ENCODE measurements around the gene CBX8.

CBX8 gene

DNA sequence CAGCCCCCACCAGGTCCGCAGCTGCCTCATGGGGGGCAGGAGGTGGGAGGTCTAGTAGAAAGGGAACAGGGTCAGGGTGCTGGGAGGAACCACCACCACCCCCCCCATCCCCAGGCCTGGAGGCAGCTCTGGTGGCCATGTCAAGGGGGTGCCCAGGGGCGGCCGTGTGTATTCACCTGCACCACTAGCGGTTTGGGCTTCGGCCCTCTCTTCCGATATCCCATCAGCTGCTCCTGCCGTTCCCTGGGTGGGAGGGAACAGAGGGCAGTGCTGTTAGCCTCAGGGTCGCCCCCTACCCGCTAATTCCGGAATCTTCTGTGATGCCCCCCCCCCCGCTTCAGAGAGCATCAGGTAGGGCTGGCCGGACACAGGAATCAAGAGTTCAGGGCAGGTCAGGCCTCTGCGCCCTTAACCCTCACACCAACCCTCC, 38.6 kb upstream of the CBX8 start:
- DNase-seq (ENCODE audit: low spot score), result no peak

DNA sequence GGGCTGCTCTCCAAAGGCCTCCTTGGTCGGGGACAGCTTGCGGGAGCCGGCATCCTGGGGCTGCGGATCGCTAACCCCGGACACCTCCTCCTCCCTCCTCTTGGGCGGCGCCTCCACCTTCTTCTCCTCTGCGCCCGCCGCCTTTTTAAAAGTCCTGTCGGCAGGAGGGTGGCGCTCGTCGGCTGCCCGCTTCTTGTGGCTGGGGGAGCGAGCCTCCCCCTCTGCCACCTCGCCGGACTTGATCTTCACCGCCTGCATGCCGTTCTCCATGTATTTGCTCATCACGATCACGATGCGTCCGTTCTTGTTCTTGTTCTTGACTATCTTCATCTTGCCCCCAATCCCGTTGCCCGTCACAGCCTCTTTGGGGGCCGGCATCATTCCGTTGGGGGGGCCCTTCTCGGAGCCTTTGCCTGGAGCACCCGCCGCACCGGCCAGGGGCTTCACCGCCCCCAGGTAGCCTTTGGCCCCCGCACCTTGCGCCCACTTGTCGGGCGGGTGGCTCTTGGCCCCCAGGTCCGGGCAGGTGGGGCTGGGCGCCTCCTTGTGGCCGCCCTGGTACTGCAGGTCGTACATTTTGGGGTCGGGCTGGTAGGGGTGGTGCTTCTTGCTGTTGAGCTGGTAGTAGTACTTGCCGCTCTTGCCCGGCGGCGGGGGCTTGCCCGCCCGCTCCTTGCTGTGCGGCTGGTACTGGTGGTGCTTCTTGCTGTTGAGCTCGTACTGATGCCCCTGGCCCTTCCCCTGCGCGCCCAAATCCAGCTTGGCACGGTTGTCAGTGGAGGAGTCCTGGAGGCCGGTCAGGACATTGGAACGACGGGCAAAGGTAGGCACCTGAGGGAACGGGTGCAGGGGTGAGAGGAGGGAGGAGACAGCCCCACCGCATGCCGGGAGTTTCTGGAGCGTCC, 37.9 kb upstream of the CBX8 start:
- DNase-seq (ENCODE audit: low spot score), result no peak

DNA sequence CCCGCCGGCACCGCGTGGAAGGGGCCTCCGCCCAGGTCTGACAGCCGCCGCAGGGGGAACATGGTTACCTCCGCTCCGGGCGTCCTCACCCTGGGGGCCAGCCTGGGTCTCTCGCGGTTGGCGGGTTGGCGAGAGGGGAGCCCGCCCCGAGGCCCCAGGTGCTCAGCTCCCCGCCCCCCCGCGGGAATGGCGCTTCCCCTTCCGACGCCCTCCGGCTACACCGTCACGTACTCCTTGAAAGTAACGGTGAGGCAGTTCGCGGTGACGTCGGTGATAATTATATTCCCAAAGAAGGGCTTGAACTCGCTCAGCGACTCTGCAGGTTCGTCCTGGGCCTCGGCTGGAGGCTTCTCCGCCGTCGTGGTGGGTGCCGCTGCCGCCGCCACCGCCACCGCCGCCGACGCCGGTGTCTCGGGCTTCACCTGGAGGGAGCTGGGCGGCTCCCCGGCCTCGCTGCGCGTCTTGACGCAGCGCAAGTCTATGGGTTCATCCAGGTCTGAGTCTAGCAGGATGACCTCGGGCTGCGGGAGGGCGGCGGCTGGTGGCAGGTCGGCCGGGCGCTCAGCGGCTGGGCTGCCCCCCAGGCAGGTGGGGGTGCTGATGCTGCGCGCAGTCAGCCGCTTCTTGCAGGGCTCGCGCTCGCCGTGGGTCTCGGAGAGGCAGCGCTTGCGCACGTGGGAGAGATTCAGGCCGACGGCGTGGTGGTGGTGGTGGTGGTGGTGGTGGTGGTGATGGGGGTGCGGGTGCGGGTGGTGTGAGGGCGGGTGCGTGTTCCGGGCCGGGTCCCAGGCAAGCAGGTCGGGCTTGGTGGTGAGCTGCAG, 37.1 kb upstream of the CBX8 start:
- DNase-seq (ENCODE audit: low spot score), result no peak

- DNase-seq (ENCODE audit: low spot score), result no peak
Measured at GRCh38 chr17:79833110-79833450, 36.2 kb upstream of the CBX8 start.

- peak; percentile 75 for DNase-seq (ENCODE audit: low spot score)
Measured at GRCh38 chr17:79832218-79833109, 35.6 kb upstream of the CBX8 start.

- DNase-seq (ENCODE audit: low spot score), result peak; percentile 51
Measured at GRCh38 chr17:79831265-79832217, 34.7 kb upstream of the CBX8 start.

GRCh38 chr17:79830763-79831264, 33.9 kb upstream of the CBX8 start:
- peak; percentile 59 for DNase-seq (ENCODE audit: low spot score)

DNA sequence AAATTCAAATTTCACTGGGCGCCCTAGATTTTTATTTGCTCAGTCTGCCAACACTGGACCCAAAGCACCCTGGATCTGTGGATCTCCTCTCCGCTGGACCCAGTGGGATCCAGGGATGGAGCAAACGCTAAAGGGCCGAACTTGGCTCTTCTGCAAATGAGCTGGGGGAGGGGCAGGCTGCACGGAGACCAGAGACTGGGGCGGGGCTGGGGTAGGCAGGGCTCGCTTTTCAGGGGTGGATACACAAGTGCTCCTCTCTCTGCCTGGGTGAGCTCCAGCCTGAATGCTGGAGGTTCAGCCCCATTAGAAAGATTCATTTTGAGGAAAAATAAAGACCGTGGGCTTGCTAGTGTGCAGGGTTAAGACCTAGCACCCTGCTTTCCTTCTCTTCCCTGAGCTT, 33.4 kb upstream of the CBX8 start:
- DNase-seq (ENCODE audit: low spot score), result no peak

DNA sequence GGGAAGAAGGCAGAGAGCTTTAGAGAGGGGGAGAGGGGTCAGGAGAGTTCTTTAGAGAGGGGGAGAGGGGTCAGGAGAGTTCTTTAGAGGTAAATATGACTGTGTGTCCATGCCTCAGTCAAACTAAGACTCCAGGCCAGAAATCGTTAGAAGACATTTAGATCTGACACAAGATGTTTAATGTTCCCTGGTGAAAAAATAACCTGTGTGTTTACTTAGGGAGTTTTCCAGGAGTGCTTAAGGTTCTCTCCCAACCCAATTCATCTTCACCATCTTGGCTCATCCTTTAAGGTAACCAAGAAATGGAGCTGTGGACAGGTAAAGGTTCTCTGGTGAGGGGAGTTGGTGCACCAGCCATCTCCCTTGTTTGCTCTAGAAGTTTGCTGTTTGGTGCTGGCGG, 32.6 kb upstream of the CBX8 start:
- no peak for DNase-seq (ENCODE audit: low spot score)

- DNase-seq (ENCODE audit: low spot score), result no peak
Measured at GRCh38 chr17:79829004-79829403, 32.1 kb upstream of the CBX8 start.

DNA sequence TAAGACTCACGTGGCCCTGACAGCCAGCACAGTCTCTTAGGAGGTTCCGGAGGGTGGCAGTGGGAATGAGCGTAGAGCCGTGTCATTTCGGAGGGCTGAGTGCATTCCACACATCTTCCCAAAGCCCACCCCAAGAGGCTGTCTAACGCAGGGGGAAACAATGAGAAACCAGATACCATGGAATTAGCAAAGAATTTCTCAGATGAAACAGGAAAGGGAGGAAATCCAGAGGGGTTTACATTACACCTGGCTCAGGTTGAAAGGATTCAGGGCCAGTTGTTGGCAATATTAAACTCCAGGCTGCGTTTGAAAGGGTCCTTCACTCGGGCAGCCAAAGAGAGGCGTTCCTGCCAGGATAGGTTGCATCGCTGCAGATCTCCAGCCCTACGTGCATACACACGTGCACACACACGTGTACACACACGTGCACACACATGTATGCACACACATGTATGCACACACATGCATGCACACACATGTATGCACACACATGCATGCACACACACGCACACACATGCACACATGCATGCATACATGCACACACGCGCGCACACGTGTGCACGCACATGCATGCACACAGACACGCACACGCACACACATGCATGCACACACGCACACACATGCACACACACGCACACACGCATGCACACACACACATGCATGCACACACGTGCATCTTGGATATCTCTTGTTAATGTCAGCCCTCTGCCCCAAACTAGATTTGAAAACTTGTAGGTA, 30.1 kb upstream of the CBX8 start:
- no peak for DNase-seq (ENCODE audit: low spot score)

DNA sequence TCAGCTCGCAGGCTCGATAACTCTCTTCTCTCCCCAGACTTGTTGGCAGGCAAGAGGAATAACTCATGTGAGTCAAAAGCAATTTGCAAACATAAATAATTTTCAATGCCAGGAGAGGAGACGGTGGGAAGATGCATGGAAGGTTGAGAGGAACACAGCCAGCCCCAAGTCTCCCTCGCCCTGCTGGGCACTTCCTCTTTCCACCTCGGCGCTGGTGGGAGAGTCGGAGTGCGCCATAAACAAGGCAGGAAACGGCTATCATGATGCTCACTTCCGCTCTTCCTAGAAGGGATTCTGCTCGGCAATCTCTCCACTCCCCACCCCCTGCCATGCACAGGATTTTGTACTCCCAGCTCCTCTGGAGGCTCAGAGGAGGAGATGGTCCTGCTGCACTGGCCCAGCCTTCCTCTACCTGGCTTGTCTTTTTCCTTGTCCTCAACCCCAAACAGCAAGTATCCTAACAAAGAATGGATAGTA, 29.4 kb upstream of the CBX8 start:
- DNase-seq (ENCODE audit: low spot score), result no peak

DNA sequence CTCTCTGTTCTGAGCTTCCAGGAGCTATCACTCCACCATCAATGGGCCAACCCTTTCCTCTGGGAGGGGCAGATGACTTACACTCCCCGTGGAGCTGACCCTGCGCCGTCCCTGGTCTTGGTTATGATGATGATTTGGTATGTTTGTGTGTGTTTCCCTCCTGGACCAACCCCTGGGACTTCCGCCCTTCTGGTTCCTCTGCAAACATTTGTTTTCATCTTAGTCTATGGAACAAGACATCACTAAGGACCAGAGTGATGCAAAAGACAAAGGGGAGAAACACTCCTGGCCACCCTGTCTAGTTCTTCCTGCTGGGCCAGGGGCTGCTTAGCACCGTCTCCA, 28.7 kb upstream of the CBX8 start:
- DNase-seq (ENCODE audit: low spot score), result no peak

DNA sequence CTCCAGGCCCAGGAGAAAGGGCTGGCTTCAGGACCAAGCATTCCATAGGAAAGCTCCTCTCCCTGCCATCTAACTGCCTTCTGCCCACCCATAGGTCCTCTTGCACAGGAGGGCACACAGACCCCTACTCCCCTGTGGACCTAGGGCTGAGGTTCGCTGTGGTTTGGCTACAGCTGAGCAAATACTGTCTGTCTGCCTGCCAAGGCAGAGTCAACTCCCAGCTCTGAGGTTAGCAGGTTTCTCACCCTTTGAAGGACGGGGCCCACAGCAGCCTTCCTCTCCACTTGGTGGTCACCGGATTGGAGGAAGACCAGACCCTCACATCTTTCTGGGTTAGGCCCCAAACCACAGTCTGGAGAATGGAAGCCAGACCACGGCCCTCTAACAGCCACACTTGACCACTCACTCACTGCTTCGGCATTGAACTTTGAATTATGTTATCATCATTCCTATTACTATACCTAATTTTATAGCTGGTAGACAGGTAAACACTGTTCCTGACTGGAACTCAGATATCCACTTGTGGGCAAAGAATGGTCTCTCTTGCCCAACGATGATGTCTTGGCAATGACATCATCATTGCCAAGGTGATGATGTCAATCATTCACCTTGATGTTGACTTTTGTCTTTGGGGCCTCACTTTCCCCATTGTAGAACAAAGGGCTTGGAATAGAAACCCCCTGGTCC, 28.2 kb upstream of the CBX8 start:
- no peak for DNase-seq (ENCODE audit: low spot score)

GRCh38 chr17:79824234-79824633, 27.4 kb upstream of the CBX8 start:
- no peak for DNase-seq (ENCODE audit: low spot score)

DNA sequence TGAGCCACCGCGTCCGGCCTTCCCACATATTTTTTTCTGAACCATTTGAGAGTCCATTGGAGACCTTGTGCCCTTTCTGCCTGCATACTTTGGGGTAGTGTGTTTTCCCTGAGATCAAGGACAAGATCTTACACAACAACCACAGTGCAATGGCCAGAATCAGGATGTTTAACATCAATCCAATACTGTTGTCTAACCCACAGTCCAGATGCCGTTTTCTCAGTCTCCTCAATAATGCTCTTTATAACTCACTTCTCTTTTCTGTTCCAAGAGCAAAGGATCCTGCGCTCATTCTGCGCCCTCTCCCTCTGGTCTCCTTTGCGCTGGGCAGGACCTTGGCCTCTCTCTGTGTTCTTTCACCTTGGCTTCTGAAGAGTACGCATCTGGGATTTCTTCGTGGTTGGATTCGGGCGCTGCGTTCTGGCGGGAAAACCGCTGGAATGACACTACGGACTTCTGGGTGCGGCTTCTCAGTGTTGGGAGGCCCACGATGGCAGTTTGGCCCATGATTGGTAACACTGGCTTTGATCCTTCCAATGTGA, 25.8 kb upstream of the CBX8 start:
- DNase-seq (ENCODE audit: low spot score), result no peak

GRCh38 chr17:79821331-79822095, 24.6 kb upstream of the CBX8 start:
- DNase-seq (ENCODE audit: low spot score), result peak; percentile 38

DNA sequence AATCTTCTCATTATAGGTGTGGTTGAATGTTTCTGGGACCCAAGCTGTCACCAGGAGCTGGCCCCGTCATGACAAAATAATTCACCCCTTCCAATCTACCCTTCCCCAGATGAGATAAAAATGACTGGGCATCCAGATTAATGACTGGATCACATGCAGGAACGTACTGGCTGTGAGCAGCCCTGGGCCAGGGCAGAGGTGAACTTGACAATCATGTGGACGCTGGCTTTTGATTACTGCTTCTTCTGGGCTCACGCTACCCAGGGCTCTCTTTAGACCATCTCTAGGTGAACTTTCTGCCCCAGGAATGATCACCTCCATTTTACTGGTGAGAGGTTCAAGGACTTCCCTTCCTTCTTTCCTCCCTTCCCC, 24.1 kb upstream of the CBX8 start:
- no peak for DNase-seq (ENCODE audit: low spot score)
